Activated T-cell treated with anti-CD3 and anti-CD28 coated beads for 48 hours (primary cell): ENCODE results near the gene LPAR3.
A peak's percentile ranks its signal among the peaks of the same experiment; 100 is the strongest.
"Not testable (repeated sequence)": the region's sequence is repeated elsewhere in the genome, so short reads cannot be mapped to it uniquely, and the experiment has no call there.

Experiments
- DNase-seq: peaks from one replicate; pipeline ENCODE4 v3.0.0-alpha.2; 2020; ENCODE audit warnings: low read depth

The LPAR3 gene

GRCh38 chr1:84902727-84903126, 9.7 kb upstream of the LPAR3 start:
- not testable (repeated sequence) for DNase-seq

- no peak for DNase-seq
Measured at GRCh38 chr1:84899969-84900368, 7.0 kb upstream of the LPAR3 start.

GRCh38 chr1:84896279-84896678, 3.3 kb upstream of the LPAR3 start:
- DNase-seq, result no peak

GRCh38 chr1:84890566-84890965, 2.4 kb downstream of the LPAR3 start:
- no peak for DNase-seq

- no peak for DNase-seq
Measured at GRCh38 chr1:84889437-84889836, 3.6 kb downstream of the LPAR3 start.

- no peak for DNase-seq
Measured at GRCh38 chr1:84888753-84889152, 4.3 kb downstream of the LPAR3 start.

GRCh38 chr1:84887261-84887934, 5.6 kb downstream of the LPAR3 start:
- DNase-seq, result no peak

- DNase-seq, result no peak
Measured at GRCh38 chr1:84885469-84885868, 7.5 kb downstream of the LPAR3 start.

- DNase-seq, result no peak
Measured at GRCh38 chr1:84884671-84885389, 8.2 kb downstream of the LPAR3 start.

- no peak for DNase-seq
Measured at GRCh38 chr1:84883286-84883685, 9.7 kb downstream of the LPAR3 start.

- no peak for DNase-seq
Measured at GRCh38 chr1:84877592-84877991, 15.4 kb downstream of the LPAR3 start.

GRCh38 chr1:84876353-84876752, 16.7 kb downstream of the LPAR3 start:
- no peak for DNase-seq

GRCh38 chr1:84873366-84873765, 19.6 kb downstream of the LPAR3 start:
- no peak for DNase-seq

- no peak for DNase-seq
Measured at GRCh38 chr1:84872696-84873355, 20.2 kb downstream of the LPAR3 start.

GRCh38 chr1:84871181-84871580, 21.8 kb downstream of the LPAR3 start:
- no peak for DNase-seq

GRCh38 chr1:84870591-84870990, 22.4 kb downstream of the LPAR3 start:
- no peak for DNase-seq

GRCh38 chr1:84869720-84870119, 23.3 kb downstream of the LPAR3 start:
- no peak for DNase-seq

GRCh38 chr1:84862810-84863251, 30.2 kb downstream of the LPAR3 start:
- DNase-seq, result peak; percentile 11

GRCh38 chr1:84861988-84862644, 30.9 kb downstream of the LPAR3 start:
- DNase-seq, result no peak

GRCh38 chr1:84861516-84861915, 31.5 kb downstream of the LPAR3 start:
- no peak for DNase-seq

GRCh38 chr1:84859866-84860265, 33.1 kb downstream of the LPAR3 start:
- no peak for DNase-seq

- no peak for DNase-seq
Measured at GRCh38 chr1:84857906-84858305, 35.1 kb downstream of the LPAR3 start.
